GM21576 (cell line): Measurements from ENCODE around the gene NPM1.
"Not testable (repeated sequence)": the region's sequence is repeated elsewhere in the genome, so short reads cannot be mapped to it uniquely, and the experiment has no call there.

Source experiments
- ATAC-seq: cut with Tn5 transposase; IDR thresholded peaks from one replicate; pipeline ENCODE4 v1.9.1; 2021; ENCODE audit warnings: mild to moderate bottlenecking, moderate library complexity; ENCODE audit not compliant: unreplicated experiment

NPM1 gene

DNA sequence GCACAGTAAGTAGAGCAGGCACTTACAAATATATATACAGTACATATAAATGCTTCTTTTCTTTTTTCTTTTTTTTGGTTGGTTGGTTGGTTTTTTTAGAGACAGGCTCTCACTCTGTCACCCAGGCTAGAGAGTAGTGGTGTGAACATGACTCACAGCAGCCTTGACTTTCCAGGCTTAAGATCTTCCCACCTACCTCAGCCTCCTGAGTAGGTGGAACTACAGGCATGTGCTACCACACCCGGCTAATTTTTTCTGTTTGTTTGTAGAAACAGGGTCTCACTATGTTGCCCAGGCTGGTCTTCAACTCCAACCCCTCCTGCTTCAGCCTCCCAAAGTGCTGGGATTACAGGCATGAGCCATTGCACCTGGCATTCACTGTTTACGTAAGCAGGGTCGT lies 2.6 kb upstream of the NPM1 start:
- not testable (repeated sequence) for ATAC-seq

GRCh38 chr5:171386006-171386671 lies 1.5 kb upstream of the NPM1 start:
- ATAC-seq = no peak

DNA sequence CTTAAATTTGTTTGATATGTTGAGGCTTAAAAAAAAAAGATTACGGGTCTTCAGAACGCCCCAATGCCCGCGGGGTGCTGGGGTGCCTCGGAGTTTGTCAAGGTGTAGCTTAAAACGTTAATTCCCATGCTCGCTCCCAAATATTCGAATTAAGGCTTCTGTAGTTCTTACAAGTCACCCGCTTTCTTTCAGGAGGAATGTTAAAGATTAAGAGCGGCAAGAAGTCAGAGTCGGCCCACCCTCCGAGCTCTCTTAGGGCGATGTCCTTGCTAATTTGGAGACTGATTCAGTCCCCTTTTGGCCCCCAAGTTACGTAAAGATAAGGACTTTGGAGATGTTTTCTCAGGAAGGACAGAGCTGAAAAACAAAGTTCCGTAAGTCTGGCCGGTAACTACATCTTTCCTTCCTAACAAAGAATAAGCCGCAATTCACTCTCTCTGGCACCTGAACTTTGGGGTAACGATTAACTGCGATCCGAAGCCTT lies 746 bp upstream of the NPM1 start:
- no peak for ATAC-seq

GRCh38 chr5:171387970-171388815 lies 544 bp downstream of the NPM1 start:
- peak; percentile 34 for ATAC-seq

DNA sequence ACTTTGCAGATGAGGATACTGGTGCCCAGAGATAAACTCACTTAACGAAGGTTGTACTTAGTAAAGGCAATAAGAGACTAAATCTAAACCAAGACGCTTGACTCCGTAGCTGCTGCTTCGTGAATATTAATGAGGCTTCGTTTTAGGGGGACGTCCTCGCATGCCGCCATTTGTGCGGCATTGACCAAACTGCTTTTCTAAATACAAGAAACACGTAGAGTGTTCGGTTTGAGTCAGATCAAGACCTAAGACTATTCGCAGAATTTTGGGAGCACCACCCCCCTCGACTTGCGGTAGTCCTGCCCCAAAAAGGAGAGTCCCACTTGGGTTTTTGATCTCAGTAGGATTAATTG lies 1.1 kb downstream of the NPM1 start:
- ATAC-seq = no peak

DNA sequence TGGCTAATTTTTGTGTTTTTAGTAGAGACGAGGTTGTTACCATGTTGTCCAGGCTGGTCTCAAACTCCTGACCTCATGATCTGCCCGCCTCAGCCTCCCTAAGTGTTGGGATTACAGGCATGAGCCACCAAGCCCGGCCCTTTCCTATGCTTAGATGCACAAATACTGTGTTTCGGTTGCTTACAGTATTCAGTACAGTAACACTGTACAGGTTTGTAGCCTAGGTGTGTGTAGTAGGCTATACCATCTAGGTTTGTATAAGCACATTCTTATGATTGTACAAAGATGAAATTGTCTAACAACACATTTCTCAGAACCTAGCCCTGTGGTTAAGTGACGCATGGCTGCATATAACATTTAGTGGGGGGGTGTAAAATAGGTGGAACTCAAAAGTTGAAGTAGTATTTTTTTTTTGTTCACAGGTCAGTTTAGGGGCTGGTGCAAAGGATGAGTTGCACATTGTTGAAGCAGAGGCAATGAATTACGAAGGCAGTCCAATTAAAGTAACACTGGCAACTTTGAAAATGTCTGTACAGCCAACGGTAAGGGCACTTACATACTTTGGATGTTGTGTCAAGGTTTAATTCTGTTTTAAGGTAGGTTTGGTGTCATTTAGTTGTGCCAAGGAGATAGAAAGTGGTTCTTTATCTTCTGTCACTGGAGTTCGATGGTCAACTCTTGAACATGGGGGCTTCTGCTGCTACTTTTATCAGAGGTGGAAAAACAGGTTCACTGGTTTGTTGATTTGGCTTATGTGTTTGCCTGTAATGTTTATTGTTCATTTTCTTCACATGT lies 3.4 kb downstream of the NPM1 start:
- ATAC-seq = no peak

DNA sequence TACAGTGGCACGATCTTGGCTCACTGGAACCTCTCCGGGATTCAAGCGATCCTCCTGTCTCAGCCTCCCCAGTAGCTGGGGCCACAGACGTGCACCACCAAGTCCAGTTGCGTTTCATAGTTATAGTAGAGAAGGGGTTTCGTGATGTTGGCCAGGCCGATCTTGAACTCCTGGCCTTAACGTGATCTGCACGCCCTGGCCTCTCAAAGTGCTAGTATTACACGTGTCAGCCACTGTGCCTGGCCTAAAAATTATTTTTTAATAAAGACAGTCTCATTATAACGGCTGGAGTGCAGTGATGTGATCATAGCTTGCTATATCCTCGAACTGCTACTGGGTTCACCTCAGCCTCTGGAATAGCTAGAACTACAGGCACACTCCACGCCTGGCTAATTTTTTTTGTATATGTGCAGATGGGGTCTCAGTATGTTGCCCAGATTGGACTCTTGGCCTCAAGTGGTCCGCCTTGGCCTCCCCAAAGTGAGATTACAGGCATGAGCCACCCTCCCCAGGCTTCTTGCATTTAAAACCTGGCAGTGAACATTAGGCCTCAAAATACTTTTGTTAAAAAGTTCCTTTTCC lies 4.4 kb downstream of the NPM1 start:
- no peak for ATAC-seq

DNA sequence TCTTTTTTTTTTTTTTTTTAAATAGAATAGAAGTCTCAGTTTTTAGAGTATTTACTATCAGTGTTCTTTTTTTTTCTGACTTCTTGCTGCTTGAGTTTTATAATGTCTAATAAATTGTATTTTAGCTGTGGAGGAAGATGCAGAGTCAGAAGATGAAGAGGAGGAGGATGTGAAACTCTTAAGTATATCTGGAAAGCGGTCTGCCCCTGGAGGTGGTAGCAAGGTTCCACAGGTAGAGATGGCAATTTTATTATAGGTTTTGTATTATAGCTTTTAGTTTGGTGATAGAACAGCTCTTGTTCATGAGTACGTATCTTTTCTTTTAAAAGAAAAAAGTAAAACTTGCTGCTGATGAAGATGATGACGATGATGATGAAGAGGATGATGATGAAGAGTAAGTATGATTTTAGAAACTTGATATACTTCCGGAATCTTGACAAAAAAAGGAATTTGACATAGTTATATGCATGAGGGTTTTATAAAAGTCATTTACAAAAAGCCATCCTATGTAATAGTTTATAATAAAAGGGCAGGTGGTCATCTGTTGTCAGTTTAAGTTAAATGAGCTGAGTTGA lies 5.0 kb downstream of the NPM1 start:
- no peak for ATAC-seq

GRCh38 chr5:171395042-171395441 lies 7.4 kb downstream of the NPM1 start:
- no peak for ATAC-seq

DNA sequence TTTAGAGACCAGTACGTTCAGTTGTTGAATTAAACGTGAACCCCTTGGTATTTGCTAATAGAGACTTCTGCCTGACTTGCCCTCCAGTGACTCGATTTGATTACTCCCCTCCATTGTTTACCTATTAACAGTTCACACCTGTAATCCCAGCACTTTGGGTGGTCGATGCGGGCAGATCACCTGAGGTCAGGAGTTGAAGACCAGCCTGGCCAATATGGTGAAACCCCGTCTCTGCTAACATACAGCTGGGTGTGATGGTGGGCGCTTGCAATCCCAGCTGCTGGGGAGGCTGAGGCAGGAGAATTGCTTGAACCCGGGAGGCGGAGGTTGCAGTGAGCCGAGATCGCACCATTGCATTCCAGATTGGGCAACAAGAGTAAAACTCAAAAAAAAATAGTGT lies 8.9 kb downstream of the NPM1 start:
- ATAC-seq = not testable (repeated sequence)

DNA sequence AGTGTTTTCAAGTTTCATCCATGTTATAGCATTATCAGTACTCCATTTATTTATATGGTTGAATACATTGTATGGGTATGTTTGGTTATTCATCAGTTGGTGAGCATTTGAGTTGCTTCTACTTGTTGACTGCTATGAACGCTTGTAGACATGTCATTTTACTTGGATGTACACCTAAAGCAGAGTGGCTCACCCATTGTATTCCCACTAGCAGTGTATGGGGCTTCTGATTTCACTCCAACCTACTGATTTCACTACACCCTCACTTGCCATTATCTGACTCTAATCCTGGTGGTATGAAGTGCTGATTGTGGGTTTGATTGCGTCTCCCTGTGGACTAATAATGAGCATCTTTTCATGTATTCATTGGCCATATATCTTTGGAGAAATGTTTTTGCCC lies 9.5 kb downstream of the NPM1 start:
- no peak for ATAC-seq

DNA sequence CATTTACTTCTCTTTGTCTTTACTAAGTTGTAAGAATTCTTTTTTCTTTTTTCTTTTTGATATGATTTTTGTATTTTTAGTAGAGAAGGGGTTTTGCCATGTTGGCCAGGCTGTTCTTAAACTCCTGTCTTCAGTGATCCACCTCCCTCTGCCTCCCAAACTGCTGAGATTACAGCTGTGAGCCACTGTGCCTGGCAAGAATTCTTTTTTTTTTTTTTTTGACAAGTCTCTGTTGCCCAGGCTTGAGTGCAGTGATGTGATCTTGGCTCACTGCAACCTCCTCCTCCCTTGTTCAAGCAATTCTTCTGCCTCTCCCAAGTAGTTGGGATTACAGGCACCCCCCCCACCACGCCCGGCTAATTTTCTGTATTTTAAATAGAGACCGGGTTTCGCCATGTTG lies 9.9 kb downstream of the NPM1 start:
- no peak for ATAC-seq

- not testable (repeated sequence) for ATAC-seq
Measured at GRCh38 chr5:171398660-171399059, 11.0 kb downstream of the NPM1 start.

DNA sequence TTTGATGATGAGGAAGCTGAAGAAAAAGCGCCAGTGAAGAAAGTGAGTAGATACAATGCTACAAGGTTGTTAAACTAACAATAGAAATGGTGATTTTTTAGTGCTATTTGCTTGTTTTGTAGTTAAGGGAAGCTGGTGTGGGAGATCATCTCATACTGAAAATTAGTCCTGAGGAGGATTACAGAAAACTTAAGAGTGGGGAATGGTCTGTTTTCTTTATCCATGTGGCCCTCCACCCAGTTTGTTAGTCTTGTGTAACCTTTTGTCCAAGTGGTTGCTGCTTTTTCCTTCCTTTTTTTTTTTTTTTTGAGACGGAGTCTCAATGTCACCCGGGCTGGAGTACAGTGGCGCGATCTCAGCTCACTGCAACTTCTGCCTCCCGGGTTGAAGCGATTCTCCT lies 12.5 kb downstream of the NPM1 start:
- ATAC-seq = no peak

DNA sequence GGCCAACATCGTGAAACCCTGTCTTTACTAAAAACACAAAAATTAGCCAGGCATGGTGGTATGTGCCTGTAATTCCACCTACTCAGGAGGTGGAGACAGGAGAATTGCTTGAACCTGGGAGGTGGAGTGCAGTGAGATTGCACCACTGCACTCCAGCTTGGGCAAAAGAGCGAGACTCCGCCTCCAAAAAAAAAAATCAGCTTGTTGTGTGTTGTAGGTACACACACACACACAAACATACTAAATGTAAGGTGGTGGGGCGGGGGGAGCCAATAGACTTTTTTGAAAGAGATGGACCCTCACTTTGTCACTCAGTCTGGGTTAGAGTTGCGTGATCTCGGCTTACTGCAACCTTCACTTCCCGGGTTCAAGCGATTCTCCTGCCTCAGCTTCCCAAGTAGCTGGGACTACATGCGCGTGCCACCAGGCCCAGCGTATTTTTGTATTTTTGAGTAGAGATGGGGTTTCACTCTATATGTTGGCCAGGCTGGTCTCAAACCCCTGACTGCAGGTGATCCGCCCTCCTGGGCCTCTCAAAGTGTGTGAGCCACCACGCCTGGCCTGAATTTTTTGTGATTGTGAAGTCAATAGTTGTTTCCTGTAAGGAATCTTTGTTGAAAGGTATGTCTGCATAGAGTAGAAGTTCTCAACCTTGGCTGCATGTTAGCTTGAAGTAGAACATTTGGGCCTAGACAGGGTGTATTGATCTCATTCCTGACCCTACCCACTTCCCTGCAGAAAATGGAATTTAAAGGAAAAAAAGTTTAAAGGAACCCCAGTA lies 13.7 kb downstream of the NPM1 start:
- no peak for ATAC-seq

DNA sequence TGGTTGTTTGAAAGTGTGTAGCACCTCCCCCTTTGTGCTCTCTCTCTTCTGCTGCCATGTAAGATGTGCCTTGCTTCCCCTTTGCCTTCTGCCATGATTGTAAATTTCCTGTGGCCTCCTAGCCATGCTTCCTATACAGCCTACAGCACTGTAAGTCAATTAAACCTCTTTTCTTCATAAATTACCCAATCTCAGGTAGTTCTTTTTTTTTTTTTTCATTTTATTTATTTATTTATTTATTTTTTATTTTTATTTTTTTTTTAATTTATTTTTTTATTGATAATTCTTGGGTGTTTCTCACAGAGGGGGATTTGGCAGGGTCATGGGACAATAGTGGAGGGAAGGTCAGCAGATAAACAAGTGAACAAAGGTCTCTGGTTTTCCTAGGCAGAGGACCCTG lies 15.1 kb downstream of the NPM1 start:
- not testable (repeated sequence) for ATAC-seq

- ATAC-seq = no peak
Measured at GRCh38 chr5:171405615-171406014, 18.0 kb downstream of the NPM1 start.

DNA sequence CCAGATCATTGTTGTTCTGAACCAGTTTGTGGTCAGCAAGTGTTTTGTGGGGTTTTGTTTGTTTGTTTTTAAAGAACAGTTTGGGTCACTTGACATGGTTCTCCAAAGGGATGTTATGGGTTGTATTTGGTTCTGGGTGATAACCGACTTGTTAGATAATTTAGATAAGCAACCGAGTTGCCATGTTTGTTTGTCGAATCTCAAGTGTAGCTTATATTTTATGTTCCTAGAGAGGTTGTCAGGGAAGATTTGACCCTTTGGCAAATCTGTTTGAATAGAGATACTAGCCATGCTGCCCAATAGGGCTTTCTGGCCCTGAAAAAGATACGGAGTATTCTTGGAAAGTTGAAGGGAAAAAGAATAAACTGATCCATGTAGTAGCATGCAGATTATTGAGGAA lies 19.6 kb downstream of the NPM1 start:
- no peak for ATAC-seq

GRCh38 chr5:171409164-171410136 lies 21.8 kb downstream of the NPM1 start:
- no peak for ATAC-seq
